Measurements from ENCODE around the gene ZNF681. TPM values are rescaled to one million over a fixed set of nuclear protein-coding genes. Genes with fewer than 3 reads are reported as not detected.

ZNF681 gene
- total and polyA plus RNA-seq, 2 of the 4 experiments (the other 2 are of a cell fraction): 0.15 to 0.54 TPM

- intact Hi-C loops (cut with micrococcal nuclease) (no loop called here), dilution Hi-C loops (cut with HindIII; ENCODE audit: low sequenced_read_pairs, unreplicated experiment) (no loop called here), in situ Hi-C loops (cut with MboI; ENCODE audit: low sequenced_read_pairs) (no loop called here)
- Histone ChIP-seq H3K4me1 (ENCODE audit: control insufficient read depth, insufficient read depth, low read length) (no peaks in the 10 kb centered on the region), H3K23ac (ENCODE audit: low read depth, low read length) (no peak overlapping the region), H3K56ac (ENCODE audit: extremely low read depth, insufficient read depth, low read length) (no peak overlapping the region), H2BK120ac (ENCODE audit: low read depth, low read length) (no peak overlapping the region), H3K4me2 (ENCODE audit: low read depth, low read length) (no peak overlapping the region), H3K27me3 (ENCODE audit: control insufficient read depth, insufficient read depth, low read length) (no peaks in the 10 kb centered on the region), H3K4ac (ENCODE audit: low read depth, low read length) (no peak overlapping the region), H2BK20ac (ENCODE audit: low read depth, low read length) (no peak overlapping the region), H2AK9ac (replicated peaks; ENCODE audit: low read depth, low read length, poor library complexity) (no peak overlapping the region), H3K14ac (replicated peaks; ENCODE audit: low read depth, low read length) (no peak overlapping the region), H3K27ac (ENCODE audit: insufficient read depth, low read length) (no peak overlapping the region), H2AK5ac (ENCODE audit: low read depth, low read length) (no peak overlapping the region), H4K20me1 (ENCODE audit: insufficient read depth, low read length) (no peaks in the 10 kb centered on the region; the same call in 1 of the 2 replicates), H3K9me1 (ENCODE audit: insufficient read depth, low read length) (no peaks in the 10 kb centered on the region), H4K8ac (ENCODE audit: low read depth in 2 of 2, low read length in 2 of 2) (no peak overlapping the region), H2BK5ac (ENCODE audit: low read depth, low read length, poor library complexity, severe bottlenecking) (no peak overlapping the region), H2BK15ac (ENCODE audit: low read depth, low read length) (no peak overlapping the region), H3K79me1 (ENCODE audit: low read depth in 1 of 2, low read length in 2 of 2) (no peaks in the 10 kb centered on the region; a peak in 1 of 4 replicates), H3K9ac (ENCODE audit: low read depth, low read length) (no peak overlapping the region), H3K18ac (ENCODE audit: low read depth, low read length) (no peak overlapping the region), H3K9me3 (ENCODE audit: control insufficient read depth, insufficient read depth, low read length) (peaks cover 5% of the 10 kb centered on the region), H2AFZ (replicated peaks; ENCODE audit: low read length, poor library complexity) (no peak overlapping the region), H3K36me3 (ENCODE audit: control insufficient read depth, insufficient read depth, low read length) (no peaks in the 10 kb centered on the region), H4K5ac (ENCODE audit: low read depth, low read length) (no peak overlapping the region), H3K4me3 (ENCODE audit: insufficient read depth, low read depth, low read length) (no peak overlapping the region), H4K91ac (ENCODE audit: insufficient read depth, low read depth, low read length) (no peak overlapping the region)
- WGBS, 2 experiments (ENCODE audit: extremely low coverage in 2 of 2, insufficient read length in 1 of 2): no CpG with 5 or more reads among the region's 2 CpGs
- CTCF ChIA-PET: no interaction called here
- no peak for ATAC-seq (ENCODE audit: low read depth)
- BruUV-seq (replicated peaks): no TSS peak
- no peak for DNase-seq
- TF ChIP-seq BHLHE40 (IDR thresholded peaks at IDR 0.05; ENCODE audit: low read depth, low read length): no peak
- no peak for TF ChIP-seq MAFK (IDR thresholded peaks at IDR 0.05; ENCODE audit: low read depth, low read length)
- no peak for TF ChIP-seq FOS (IDR thresholded peaks at IDR 0.05; ENCODE audit: low read depth, low read length)
- no peak for TF ChIP-seq CHD1 (IDR thresholded peaks at IDR 0.05; ENCODE audit: low read depth, low read length)
- no peak for TF ChIP-seq RAD21 (IDR thresholded peaks at IDR 0.05; ENCODE audit: low read length)
- TF ChIP-seq ELK1 (IDR thresholded peaks at IDR 0.05; ENCODE audit: borderline replicate concordance, low read depth, low read length): no peak
- TF ChIP-seq NFE2L2 (IDR thresholded peaks at IDR 0.05; ENCODE audit: low read depth, low read length): no peak
- no peak for TF ChIP-seq USF2 (IDR thresholded peaks at IDR 0.05; ENCODE audit: low read depth, low read length)
- TF ChIP-seq RFX5 (IDR thresholded peaks at IDR 0.05; ENCODE audit: low read depth, low read length): no peak
- POLR2A ChIA-PET (ENCODE audit: unreplicated experiment): no interaction called here
Measured at GRCh38 chr19:23772675-23773063, 14.0 kb upstream of the ZNF681 start.

Measured in IMR-90 (cell line).